Hematopoietic multipotent progenitor cell treated with erythropoietin and hydrocortisone succinate and interleukin-3 and kit ligand, for 8 days (in vitro differentiated cells): ENCODE results near the gene CSRNP3.
A peak's percentile ranks its signal among the peaks of the same experiment; 100 is the strongest.

Source experiments
- DNase-seq: peaks from one replicate; pipeline ENCODE4 v3.0.0-alpha.2; 2015

Gene CSRNP3

DNA sequence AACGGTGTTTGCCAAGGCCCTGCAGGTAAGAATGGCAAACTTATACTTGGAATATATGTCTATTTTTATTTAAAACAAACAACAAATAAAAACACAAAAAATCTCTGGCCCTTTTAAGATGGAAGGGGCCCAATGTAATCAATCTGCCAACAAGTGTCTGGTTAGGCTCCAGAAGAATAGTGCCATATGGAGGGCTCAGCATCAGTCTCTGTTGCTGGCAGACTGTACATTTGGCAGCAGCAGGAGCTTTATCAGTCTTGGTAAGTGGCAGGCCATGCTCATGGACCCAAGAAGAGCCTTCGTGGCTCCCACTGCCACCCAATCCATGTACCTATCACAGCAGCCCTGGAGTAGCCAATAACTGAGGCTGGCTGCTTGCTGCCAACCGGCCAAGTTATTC lies 223.4 kb downstream of the CSRNP3 start:
- DNase-seq: no peak

DNA sequence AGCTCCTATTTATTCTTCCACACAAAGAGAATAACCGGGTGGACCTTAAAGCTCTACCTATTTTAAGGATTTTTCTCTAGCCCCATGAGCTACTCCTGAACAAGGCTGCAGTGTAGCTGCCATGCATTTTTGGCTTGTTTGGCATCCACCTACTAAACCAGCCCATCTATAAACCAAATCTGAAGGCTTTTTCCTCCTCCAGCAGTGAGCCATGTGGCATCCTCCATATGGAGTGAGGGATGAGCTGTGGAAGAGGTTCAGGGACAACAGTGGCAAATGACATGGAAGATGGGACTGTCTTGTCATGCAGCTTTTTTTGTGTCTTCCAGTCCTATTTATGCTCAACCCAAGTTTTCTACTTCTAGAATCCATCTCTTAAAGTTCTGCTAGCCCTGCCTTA lies 224.3 kb downstream of the CSRNP3 start:
- no peak for DNase-seq

DNA sequence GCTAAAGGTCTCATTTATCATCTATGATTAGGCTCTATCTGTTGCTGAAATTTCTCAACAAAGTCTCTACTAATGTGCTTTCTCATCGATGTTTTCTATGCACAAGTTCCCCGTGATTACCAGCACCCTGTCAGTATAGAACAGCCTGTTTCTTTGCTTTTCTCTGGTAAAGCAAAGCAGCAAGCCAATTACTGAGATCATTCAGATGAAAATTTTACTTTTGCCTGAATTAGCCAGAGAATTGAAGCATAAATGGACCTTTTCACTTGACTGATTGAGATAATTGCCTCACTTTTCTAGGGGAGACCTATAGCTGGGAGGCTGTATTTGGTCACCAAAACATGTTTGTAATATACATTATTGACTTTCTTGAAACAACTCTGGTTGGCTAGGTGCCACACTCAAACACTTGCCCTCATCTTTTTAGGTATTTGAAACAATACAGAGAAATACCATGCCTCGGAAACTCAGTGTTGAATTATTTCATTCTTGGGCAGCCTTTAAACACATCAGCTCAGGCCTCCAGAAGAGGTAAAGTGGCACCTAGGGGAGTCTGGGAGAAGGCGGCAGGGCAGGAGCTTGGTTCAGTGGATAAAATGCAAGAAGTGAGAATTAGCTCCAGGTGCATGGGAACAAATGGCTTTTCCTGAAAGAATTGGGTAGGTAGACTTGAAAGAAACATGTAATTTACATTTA lies 228.4 kb downstream of the CSRNP3 start:
- no peak for DNase-seq

GRCh38 chr2:165698444-165698884 lies 229.0 kb downstream of the CSRNP3 start:
- DNase-seq: peak; percentile 33

GRCh38 chr2:165699946-165700345 lies 230.4 kb downstream of the CSRNP3 start:
- no peak for DNase-seq

DNA sequence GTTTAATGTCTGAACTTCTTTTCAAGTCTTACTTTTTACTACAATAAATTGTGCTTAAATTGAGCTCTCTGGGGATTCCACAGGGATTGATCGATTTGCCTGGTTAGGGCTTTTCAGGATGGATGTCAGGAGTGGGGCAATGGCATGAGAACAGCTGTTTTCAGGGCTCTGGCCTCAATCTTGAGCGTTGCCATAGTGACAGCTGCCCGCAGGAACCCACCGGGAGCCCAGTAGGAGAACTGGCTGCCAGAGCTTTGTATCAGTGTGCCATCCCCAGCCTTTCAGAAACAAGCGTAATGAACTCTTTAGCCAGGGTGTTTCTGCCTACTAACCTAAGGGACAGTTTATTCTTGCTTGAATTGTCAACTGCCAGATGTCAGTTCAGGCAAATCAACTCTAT lies 231.0 kb downstream of the CSRNP3 start:
- no peak for DNase-seq

GRCh38 chr2:165701147-165701546 lies 231.6 kb downstream of the CSRNP3 start:
- DNase-seq: no peak

- no peak for DNase-seq
Observed at GRCh38 chr2:165706960-165707487, 237.5 kb downstream of the CSRNP3 start.

DNA sequence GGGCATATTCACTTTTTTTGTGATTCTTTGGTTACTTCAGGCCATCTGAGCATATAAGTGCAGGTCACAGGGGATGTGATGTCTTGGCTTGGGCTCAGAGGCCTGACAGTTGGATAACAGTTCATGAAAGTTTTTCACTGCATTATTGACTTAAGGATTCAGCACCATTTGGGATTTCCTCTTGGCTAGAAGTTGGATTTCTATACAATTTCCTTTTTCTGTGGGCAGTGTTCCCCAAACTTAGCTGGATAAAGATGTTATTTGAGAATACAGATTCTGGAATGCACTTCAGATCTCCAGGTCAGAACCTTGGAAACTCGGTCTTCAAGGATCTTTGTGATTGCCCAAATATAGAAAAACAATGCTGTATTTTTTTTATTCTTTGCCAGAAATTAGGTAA lies 246.6 kb downstream of the CSRNP3 start:
- no peak for DNase-seq

DNA sequence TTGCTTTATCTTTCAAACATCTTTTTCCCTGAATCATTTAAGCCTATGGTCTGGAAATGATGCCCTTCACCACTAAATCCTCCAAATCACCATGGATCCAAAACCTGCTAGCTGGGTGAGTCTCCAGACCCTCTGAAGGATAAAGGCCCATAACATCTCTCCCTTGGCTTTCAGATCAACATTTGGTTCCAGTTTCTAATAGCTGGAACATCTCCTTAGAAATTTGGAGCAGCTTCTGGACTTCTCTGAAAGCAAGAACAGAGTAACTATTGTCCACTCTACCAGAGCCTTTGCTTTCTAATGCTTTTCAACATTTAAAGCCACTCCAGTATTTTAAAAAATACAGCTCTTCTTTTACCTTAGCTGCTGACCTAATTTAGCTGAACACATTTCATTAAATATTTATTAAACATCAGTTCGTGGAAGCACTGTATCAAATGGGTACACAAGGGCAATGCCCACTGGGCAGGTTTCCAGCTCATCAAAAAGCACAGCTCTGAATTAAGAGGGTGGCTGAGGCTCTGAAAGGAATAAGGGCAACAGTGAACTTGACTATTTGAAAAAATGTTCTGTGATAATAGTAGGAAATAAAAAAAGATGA lies 249.2 kb downstream of the CSRNP3 start:
- no peak for DNase-seq

DNA sequence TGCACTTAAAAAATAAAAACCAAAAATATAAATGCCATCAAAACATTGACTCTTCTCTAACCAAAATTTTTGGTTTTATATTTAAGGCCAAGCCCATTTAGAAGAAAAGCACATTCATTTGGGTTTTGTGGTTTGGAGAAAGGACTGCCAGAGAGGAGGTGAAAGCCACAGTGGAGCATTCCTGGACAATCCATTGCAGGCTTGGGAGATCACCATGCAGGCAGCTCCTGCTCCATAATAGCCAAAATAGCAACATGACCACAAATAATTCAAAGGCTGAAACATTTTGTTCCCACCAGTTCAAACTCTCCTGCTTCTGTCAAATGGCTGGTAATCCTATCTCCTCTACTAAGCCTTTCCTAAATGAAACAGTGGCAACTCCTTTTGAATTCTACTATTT lies 251.0 kb downstream of the CSRNP3 start:
- DNase-seq: no peak

DNA sequence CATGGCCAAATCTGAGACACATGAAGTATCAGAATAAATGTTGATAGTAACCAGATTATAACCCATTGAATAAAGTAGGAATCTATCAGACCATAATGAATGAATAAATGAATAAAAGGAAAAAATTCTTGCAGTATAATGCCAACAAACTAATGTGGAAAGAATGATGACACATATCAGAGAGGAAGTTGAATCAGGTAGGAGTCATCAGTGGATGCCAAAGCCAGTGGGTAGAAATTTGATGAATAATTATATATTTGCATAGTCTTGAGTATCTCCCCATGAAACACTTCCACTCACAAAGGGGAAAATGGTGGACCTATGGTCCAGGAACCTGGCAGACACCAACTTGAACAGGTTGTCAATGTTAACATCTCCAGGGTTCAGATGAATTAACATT lies 255.9 kb downstream of the CSRNP3 start:
- DNase-seq: no peak
